ENCODE measurements around the gene LATS2.

The LATS2 gene

GRCh38 chr13:21018220-21018619, 43.2 kb downstream of the LATS2 start:
- Histone ChIP-seq H3K4me1 (no peaks in the 10 kb centered on the region), H3K36me3 (no peaks in the 10 kb centered on the region), H3K27me3 (no peaks in the 10 kb centered on the region), H3K4me3 (ENCODE audit: low read depth, low read length) (no peak overlapping the region), H3K9me3 (no peaks in the 10 kb centered on the region)
- no peak for TF ChIP-seq CTCF (IDR thresholded peaks at IDR 0.05; ENCODE audit: low read depth, low read length)
- DNase-seq, result no peak

- H3K4me3 ChIP-seq (ENCODE audit: low read depth, low read length), result no peak overlapping the region
- H3K27me3 ChIP-seq, result no peaks in the 10 kb centered on the region
- H3K4me1 ChIP-seq, result no peaks in the 10 kb centered on the region
- H3K9me3 ChIP-seq, result no peaks in the 10 kb centered on the region
- H3K36me3 ChIP-seq, result no peaks in the 10 kb centered on the region
- no peak for DNase-seq
- no peak for TF ChIP-seq CTCF (IDR thresholded peaks at IDR 0.05; ENCODE audit: low read depth, low read length)
Measured at GRCh38 chr13:21016487-21016886, 44.9 kb downstream of the LATS2 start.

GRCh38 chr13:21015284-21015683, 46.1 kb downstream of the LATS2 start:
- DNase-seq, result no peak
- H3K36me3 ChIP-seq, result no peaks in the 10 kb centered on the region
- H3K9me3 ChIP-seq, result no peaks in the 10 kb centered on the region
- no peak for TF ChIP-seq CTCF (IDR thresholded peaks at IDR 0.05; ENCODE audit: low read depth, low read length)
- no peaks in the 10 kb centered on the region for H3K27me3 ChIP-seq
- no peaks in the 10 kb centered on the region for H3K4me1 ChIP-seq
- no peak overlapping the region for H3K4me3 ChIP-seq (ENCODE audit: low read depth, low read length)

GRCh38 chr13:21014502-21015170, 46.8 kb downstream of the LATS2 start:
- no peak for TF ChIP-seq CTCF (IDR thresholded peaks at IDR 0.05; ENCODE audit: low read depth, low read length)
- Histone ChIP-seq H3K9me3 (no peaks in the 10 kb centered on the region), H3K27me3 (no peaks in the 10 kb centered on the region), H3K4me1 (no peaks in the 10 kb centered on the region), H3K36me3 (no peaks in the 10 kb centered on the region), H3K4me3 (ENCODE audit: low read depth, low read length) (no peak overlapping the region)
- DNase-seq, result no peak

GRCh38 chr13:21014139-21014501, 47.3 kb downstream of the LATS2 start:
- H3K4me3 ChIP-seq (ENCODE audit: low read depth, low read length), result no peak overlapping the region
- no peaks in the 10 kb centered on the region for H3K4me1 ChIP-seq
- no peaks in the 10 kb centered on the region for H3K36me3 ChIP-seq
- no peak for DNase-seq
- H3K27me3 ChIP-seq, result no peaks in the 10 kb centered on the region
- no peaks in the 10 kb centered on the region for H3K9me3 ChIP-seq
- TF ChIP-seq CTCF (IDR thresholded peaks at IDR 0.05; ENCODE audit: low read depth, low read length), result no peak

GRCh38 chr13:21013682-21014038, 47.7 kb downstream of the LATS2 start:
- Histone ChIP-seq H3K9me3 (no peaks in the 10 kb centered on the region), H3K27me3 (no peaks in the 10 kb centered on the region), H3K36me3 (no peaks in the 10 kb centered on the region), H3K4me3 (ENCODE audit: low read depth, low read length) (no peak overlapping the region), H3K4me1 (no peaks in the 10 kb centered on the region)
- no peak for TF ChIP-seq CTCF (IDR thresholded peaks at IDR 0.05; ENCODE audit: low read depth, low read length)
- DNase-seq, result no peak
